Upper lobe of left lung (tissue), 6 donors: ENCODE results near the gene CA9. TPM values are rescaled to one million over a fixed set of nuclear protein-coding genes. Genes with fewer than 3 reads are reported as not detected.

ENCODE experiments used
- ATAC-seq, 2 donors: fragments of 200-7000 bp; cut with Tn5 transposase; one replicate each; pipeline ENCODE4 v1.9.1; 2022; ENCODE audit warnings: mild to moderate bottlenecking in 2 of 2, moderate library complexity in 2 of 2; ENCODE audit not compliant: low FRiP score in 2 of 2
- DNase-seq, 2 donors: peaks; one replicate each; pipeline ENCODE4 v3.0.0-alpha.2; 2019 to 2020
- H3K27ac ChIP-seq, 4 donors: fragments of 200-600 bp; sonication (generic); one replicate each; pipeline ENCODE4 v1.5.1; 2016 to 2019
- H3K27me3 ChIP-seq, 4 donors: fragments of 200-600 bp; sonication (generic); one replicate each; pipeline ENCODE4 v1.5.1; 2017 to 2019
- H3K36me3 ChIP-seq, 4 donors: fragments of 200-600 bp; sonication (generic); one replicate each; pipeline ENCODE4 v1.5.1; 2016 to 2019
- H3K4me1 ChIP-seq, 4 donors: fragments of 200-600 bp; sonication (generic); one replicate each; pipeline ENCODE4 v1.5.1; 2018 to 2019
- H3K4me3 ChIP-seq, 4 donors: fragments of 200-600 bp; sonication (generic); one replicate each; pipeline ENCODE4 v1.5.1; 2017 to 2019; ENCODE audit warnings: mild to moderate bottlenecking in 2 of 4, moderate library complexity in 1 of 4
- H3K9me3 ChIP-seq, 4 donors: fragments of 200-600 bp; sonication (generic); one replicate each; pipeline ENCODE4 v1.5.1; 2018 to 2019
- CTCF ChIP-seq, 6 experiments: fragments of 450-650 bp in 4 of 6; fragments of 200-600 bp in 2 of 6; sonication (generic) in 2 of 6; IDR thresholded peaks; one replicate each; pipeline ENCODE4 v1.5.1; 2016 to 2019; ENCODE audit warnings: antibody characterized with exemption in 6 of 6
- EP300 ChIP-seq, 4 donors: sonication (generic); formaldehyde crosslinking; IDR thresholded peaks; one replicate each; pipeline ENCODE4 v1.5.1; 2017; ENCODE audit warnings: antibody characterized with exemption in 4 of 4, control low read depth in 2 of 4
- POLR2A ChIP-seq, 4 donors: fragments of 450-650 bp; IDR thresholded peaks; one replicate each; pipeline ENCODE4 v1.5.1; 2016 to 2017; ENCODE audit warnings: antibody characterized with exemption in 4 of 4, mild to moderate bottlenecking in 2 of 4
- POLR2AphosphoS5 ChIP-seq, 2 donors: sonication (generic); formaldehyde crosslinking; IDR thresholded peaks; one replicate each; pipeline ENCODE4 v1.5.1; 2017; ENCODE audit warnings: antibody characterized with exemption in 2 of 2
- WGBS, 2 donors: methylation state at CpG; one replicate each; pipeline ENCODE4 v1.1.5; 2017 to 2018; 5-methylcytosine and 5-hydroxymethylcytosine counted together
- total RNA-seq, 6 donors: library from RNA; depleted of rRNA in 4 of 6; stranded (reverse); fragments of >200 nt in 4 of 6; gene quantifications; one replicate each; pipeline versions ENCODE4 v1.1.0 to v1.2.1, GENCODE V29; 2016 to 2021
- donor health status: DM: no; HTN: no; CAD: no; lungs with moderate emphysema.
- donor health status: DM: no; HTN: yes; CAD: no; lungs with severe emphysema.

Gene CA9
- total RNA-seq, 6 donors from 2014 or later: 0.14 to 0.24 TPM; not detected in 4

GRCh38 chr9:35691334-35691650 lies 17.6 kb downstream of the CA9 start:
- peak; percentile 22 to 60 for ATAC-seq
- H3K4me1 ChIP-seq: peaks cover 3 to 33% (median 18%) of the 10 kb centered on the region in 4 donors
- no peaks in the 10 kb centered on the region for H3K9me3 ChIP-seq
- no peaks in the 10 kb centered on the region for H3K27me3 ChIP-seq
- peak overlapping the region; percentile 77 to 93 (median 89) for H3K27ac ChIP-seq
- no peak for DNase-seq
- H3K4me3 ChIP-seq: peak overlapping the region; percentile 64 to 79 (median 74)
- TF ChIP-seq POLR2A (IDR thresholded peaks at IDR 0.05) (no peak), EP300 (IDR thresholded peaks at IDR 0.05) (no peak), POLR2AphosphoS5 (IDR thresholded peaks at IDR 0.05) (no peak), CTCF (IDR thresholded peaks at IDR 0.05) (no peak)
- H3K36me3 ChIP-seq: peaks cover 0 to 11% (median 5%) of the 10 kb centered on the region in 4 donors
- 17 to 19% methylated on average over 10 of the region's 10 CpGs for WGBS, 2 donors

- no peaks in the 10 kb centered on the region for H3K9me3 ChIP-seq
- H3K27me3 ChIP-seq: no peaks in the 10 kb centered on the region
- no peak for DNase-seq
- no peak for TF ChIP-seq EP300 (IDR thresholded peaks at IDR 0.05)
- no peak for TF ChIP-seq POLR2AphosphoS5 (IDR thresholded peaks at IDR 0.05)
- no peak for TF ChIP-seq CTCF (IDR thresholded peaks at IDR 0.05)
- TF ChIP-seq POLR2A (IDR thresholded peaks at IDR 0.05): no peak
- WGBS, 2 donors: 81 to 84% methylated on average over 13 of the region's 13 CpGs
- H3K27ac ChIP-seq: peak overlapping the region; percentile 77 to 93 (median 89)
- H3K4me3 ChIP-seq: no peak overlapping the region
- ATAC-seq: no peak
- peaks cover 0 to 14% (median 8%) of the 10 kb centered on the region in 4 donors for H3K36me3 ChIP-seq
- H3K4me1 ChIP-seq: peaks cover 3 to 38% (median 24%) of the 10 kb centered on the region in 4 donors
Observed at GRCh38 chr9:35691757-35692301, 18.1 kb downstream of the CA9 start.

GRCh38 chr9:35695943-35696401 lies 22.2 kb downstream of the CA9 start:
- ATAC-seq (no peak), DNase-seq (no peak)
- H3K4me1 ChIP-seq: peaks cover 12 to 36% (median 26%) of the 10 kb centered on the region in 4 donors
- no peaks in the 10 kb centered on the region for H3K27me3 ChIP-seq
- peaks cover 37 to 55% (median 48%) of the 10 kb centered on the region in 4 donors for H3K36me3 ChIP-seq
- H3K27ac ChIP-seq: peak overlapping the region; percentile 66 to 83 (median 79)
- no peaks in the 10 kb centered on the region for H3K9me3 ChIP-seq
- H3K4me3 ChIP-seq: no peak overlapping the region
- TF ChIP-seq CTCF (IDR thresholded peaks at IDR 0.05) (no peak), POLR2AphosphoS5 (IDR thresholded peaks at IDR 0.05) (no peak), EP300 (IDR thresholded peaks at IDR 0.05) (no peak), POLR2A (IDR thresholded peaks at IDR 0.05) (no peak)
- WGBS, 2 donors: 86 to 98% methylated on average over 3 of the region's 3 CpGs

GRCh38 chr9:35696520-35697215 lies 22.9 kb downstream of the CA9 start:
- TF ChIP-seq POLR2A (IDR thresholded peaks at IDR 0.05): no peak
- TF ChIP-seq POLR2AphosphoS5 (IDR thresholded peaks at IDR 0.05): peak; percentile 15 to 65
- peak; percentile 79 to 92 (median 88) for TF ChIP-seq CTCF (IDR thresholded peaks at IDR 0.05)
- peak in 2 of 4 donors; percentile 75 to 87 for TF ChIP-seq EP300 (IDR thresholded peaks at IDR 0.05)
- 39 to 42% methylated on average over 9 of the region's 9 CpGs for WGBS, 2 donors
- H3K4me1 ChIP-seq: peaks cover 8 to 33% (median 21%) of the 10 kb centered on the region in 4 donors
- H3K9me3 ChIP-seq: no peaks in the 10 kb centered on the region
- ATAC-seq: peak; percentile 81 to 89
- H3K27ac ChIP-seq: peak overlapping the region; percentile 66 to 83 (median 79)
- peaks cover 44 to 61% (median 55%) of the 10 kb centered on the region in 4 donors for H3K36me3 ChIP-seq
- peak in 1 of 2 donors; percentile 71 for DNase-seq
- no peaks in the 10 kb centered on the region for H3K27me3 ChIP-seq
- H3K4me3 ChIP-seq: no peak overlapping the region
